Measurements from ENCODE around the gene AUTS2. TPM values are rescaled to one million over a fixed set of nuclear protein-coding genes. Genes with fewer than 3 reads are reported as not detected.

AUTS2 gene
- total and polyA plus RNA-seq, 2 of the 8 experiments (the other 6 are each of a cell fraction or from before 2014, with no cell fraction given) = 25.9 to 101 TPM

- DNase-seq (ENCODE audit: low read depth in 1 of 2, low spot score in 2 of 2) = no peak
- H2BK15ac ChIP-seq (ENCODE audit: low read length) = no peak overlapping the region
- H3K27me3 ChIP-seq (replicated peaks in 1 of 4; ENCODE audit: control insufficient read depth in 3 of 4, extremely low read depth in 1 of 4, insufficient read depth in 3 of 4, low read length in 3 of 4) = no peaks in the 10 kb centered on the region
- H2AFZ ChIP-seq (ENCODE audit: low read length) = no peak overlapping the region
- no peak overlapping the region for H3K9ac ChIP-seq (replicated peaks in 1 of 4; ENCODE audit: extremely low read depth in 1 of 4, low read depth in 3 of 4, low read length in 3 of 4)
- no peak overlapping the region for H3K4ac ChIP-seq (replicated peaks; ENCODE audit: insufficient read length, low read depth, low read length)
- no peak overlapping the region for H3K23ac ChIP-seq (ENCODE audit: insufficient read length)
- no peak overlapping the region for H2BK5ac ChIP-seq (ENCODE audit: low read depth, low read length)
- H3K27ac ChIP-seq (ENCODE audit: low read depth, low read length) = peak overlapping the region; percentile 16; the same call in 1 of the 2 replicates
- no peak overlapping the region for H3K4me2 ChIP-seq (ENCODE audit: insufficient read depth in 1 of 2, low read depth in 2 of 2, low read length in 2 of 2)
- no peak overlapping the region for H2BK20ac ChIP-seq (ENCODE audit: low read length)
- no peak overlapping the region for H2BK12ac ChIP-seq (ENCODE audit: low read depth, low read length)
- H3K9me3 ChIP-seq (ENCODE audit: insufficient read depth in 2 of 2, low read depth in 1 of 2, low read length in 1 of 2) = no peaks in the 10 kb centered on the region
- H3K4me3 ChIP-seq (ENCODE audit: extremely low read depth in 1 of 4, insufficient read depth in 2 of 4, low read depth in 3 of 4, low read length in 4 of 4) = no peak overlapping the region
- WGBS, 2 experiments (ENCODE audit: extremely low coverage in 1 of 2, insufficient coverage in 1 of 2, insufficient read length in 1 of 2, insufficient replicate concordance in 2 of 2, low coverage in 1 of 2, low lambda C conversion rate in 2 of 2, missing lambda C conversion rate in 1 of 2) = 57% methylated on average over 3 of the region's 3 CpGs; no CpG with 5 or more reads in 1 of the 2 experiments
- no peak overlapping the region for H3K14ac ChIP-seq (ENCODE audit: insufficient read length)
- H2BK120ac ChIP-seq (replicated peaks; ENCODE audit: low read depth, low read length) = no peak overlapping the region
- H4K5ac ChIP-seq (ENCODE audit: insufficient read length, low read depth, low read length) = no peak overlapping the region
- POLR2A ChIA-PET (ENCODE audit: partially characterized antibody) = interaction anchor here (0.9 to 1.6 kb wide), 2 partner anchors 14 to 57 kb away, joined by 3 read pairs; no protein-coding TSS in a partner anchor
- no peaks in the 10 kb centered on the region for H3K36me3 ChIP-seq (ENCODE audit: control insufficient read depth in 2 of 4, insufficient read depth in 4 of 4, low read length in 3 of 4)
- H2AK5ac ChIP-seq (ENCODE audit: low read depth, low read length) = no peak overlapping the region
- H3K23me2 ChIP-seq (ENCODE audit: low read depth, low read length) = no peaks in the 10 kb centered on the region
- no peak overlapping the region for H3K18ac ChIP-seq (ENCODE audit: extremely low read depth, low read length)
- H4K20me1 ChIP-seq (replicated peaks in 1 of 2; ENCODE audit: control insufficient read depth in 1 of 2, insufficient read depth in 2 of 2, low read length in 2 of 2) = no peaks in the 10 kb centered on the region
- CTCF ChIA-PET (ENCODE audit: partially characterized antibody) = interaction anchor here (1.1 to 1.5 kb wide), 2 partner anchors 11 to 113 kb away, joined by 3 to 4 read pairs; no protein-coding TSS in a partner anchor
- H3K4me1 ChIP-seq (replicated peaks in 1 of 4; ENCODE audit: control insufficient read depth in 3 of 4, insufficient read depth in 4 of 4, low read length in 3 of 4) = peaks cover 1 to 11% (median 5%) of the 10 kb centered on the region in 4 experiments; a peak in 5 of 7 replicates
- H3K79me2 ChIP-seq (ENCODE audit: control insufficient read depth in 1 of 2, insufficient read depth in 2 of 2, low read length in 2 of 2) = no peaks in the 10 kb centered on the region
- H3K56ac ChIP-seq (replicated peaks; ENCODE audit: insufficient read length, low read depth, low read length) = no peak overlapping the region
- no peaks in the 10 kb centered on the region for H3K79me1 ChIP-seq (ENCODE audit: low read depth, low read length)
- no peak overlapping the region for H4K8ac ChIP-seq (ENCODE audit: extremely low read depth, insufficient read depth, low read length)
- H4K91ac ChIP-seq (replicated peaks; ENCODE audit: insufficient read length, low read length) = no peak overlapping the region
- FAIRE-seq = peak; percentile 66
- TF ChIP-seq TCF12 (IDR thresholded peaks at IDR 0.05; ENCODE audit: low read depth, low read length) (no peak), NANOG (IDR thresholded peaks at IDR 0.05; ENCODE audit: insufficient read depth, low read depth, low read length, poor library complexity, severe bottlenecking) (peak; percentile 22), TEAD4 (IDR thresholded peaks at IDR 0.05; ENCODE audit: low read depth, low read length) (0 out of 2 replicates have a peak, but pooled peaks have one; percentile 21), CBX8 (IDR thresholded peaks at IDR 0.05; ENCODE audit: borderline replicate concordance, low read depth, low read length) (no peak), NRF1 (IDR thresholded peaks at IDR 0.05; ENCODE audit: low read depth, low read length) (no peak), YY1 (IDR thresholded peaks at IDR 0.05; ENCODE audit: low read depth, low read length) (no peak), ATF2 (IDR thresholded peaks at IDR 0.05; ENCODE audit: low read length) (peak; percentile 83), EP300 (IDR thresholded peaks at IDR 0.05; ENCODE audit: borderline replicate concordance in 1 of 2, low read depth in 2 of 2, low read length in 2 of 2) (peak in 1 of 2 experiments; percentile 44; a peak in 1 of 3 replicates), SRF (IDR thresholded peaks at IDR 0.05; ENCODE audit: low read depth, low read length) (peak; percentile 30; the same call in 1 of the 2 replicates), SP1 (IDR thresholded peaks at IDR 0.05; ENCODE audit: low read depth, low read length) (0 out of 2 replicates have a peak, but pooled peaks have one; percentile 9)
Measured at GRCh38 chr7:70047891-70048448, 449.7 kb downstream of the AUTS2 start.
